Ovary (tissue), 9 donors: ENCODE data around the gene ORC1. TPM values are rescaled to one million over a fixed set of nuclear protein-coding genes. Genes with fewer than 3 reads are reported as not detected.

Source experiments
- DNase-seq, 5 donors: peaks; one replicate each; pipeline ENCODE4 v3.0.0-alpha.2; 2019 to 2020
- H3K27ac ChIP-seq, 2 donors: fragments of 200-600 bp; one replicate each; pipeline versions ENCODE4 v1.5.1 to v1.8.0; 2019 to 2022
- H3K27me3 ChIP-seq: fragments of 200-600 bp; one replicate; pipeline ENCODE4 v1.8.0; 2022
- H3K36me3 ChIP-seq: fragments of 200-600 bp; sonication (generic); one replicate; pipeline ENCODE4 v1.5.1; 2019
- H3K4me1 ChIP-seq: one replicate; pipeline ENCODE4 v1.8.1; 2013; ENCODE audit warnings: mild to moderate bottlenecking, moderate library complexity; ENCODE audit not compliant: insufficient read depth
- H3K4me3 ChIP-seq: fragments of 200-600 bp; sonication (generic); one replicate; pipeline ENCODE4 v1.5.1; 2017
- H3K9me3 ChIP-seq, 2 donors: fragments of 200-600 bp in 1 of 2; sonication (generic) in 1 of 2; one replicate each; pipeline versions ENCODE4 v1.5.1 to v1.8.1; 2013 to 2019; ENCODE audit warnings: mild to moderate bottlenecking in 1 of 2, moderate library complexity in 1 of 2
- CTCF ChIP-seq, 3 donors: fragments of 450-650 bp in 2 of 3; fragments of 200-600 bp in 1 of 3; IDR thresholded peaks; one replicate each; pipeline versions ENCODE4 v1.5.1 to v1.8.0; 2016 to 2022; ENCODE audit warnings: antibody characterized with exemption in 3 of 3, mild to moderate bottlenecking in 1 of 3
- EP300 ChIP-seq: sonication (generic); formaldehyde crosslinking; IDR thresholded peaks from one replicate; pipeline ENCODE4 v1.6.1; 2017; ENCODE audit warnings: antibody characterized with exemption
- POLR2A ChIP-seq: fragments of 450-650 bp; IDR thresholded peaks from one replicate; pipeline ENCODE4 v1.6.1; 2017; ENCODE audit warnings: antibody characterized with exemption, mild to moderate bottlenecking, moderate library complexity
- WGBS, 3 donors: extraction: QIAGEN DNeasy Blood & Tissue Kit in 1 of 3; methylation state at CpG; one replicate each; pipeline versions ENCODE4 v1.1.5 to v1.1.7; 2013 to 2017; 5-methylcytosine and 5-hydroxymethylcytosine counted together
- intact Hi-C, 4 donors: fragments of 100-400 bp; cut with DNase I; formaldehyde crosslinking; loops; one replicate each; pipeline versions ENCODE4 v1.11.0 to v1.15.1; 2022 to 2023
- polyA plus RNA-seq, 2 donors: library from polyadenylated mRNA; stranded (reverse); fragments of 200-250 nt in 1 of 2; fragments of 350-450 nt in 1 of 2; fragmentation: Illumina TruSeq in 1 of 2; extraction: RNeasy Lipid Tissue Mini Kit (QIAGEN cat#74804) in 1 of 2; gene quantifications; one replicate each; pipeline ENCODE4 v1.2.3, GENCODE V29; 2013 to 2014
- total RNA-seq, 7 donors: library from RNA; depleted of rRNA in 2 of 7; stranded (reverse); fragments of >200 nt in 2 of 7; fragmentation: NEBNext Ultra II Directional in 3 of 7; extraction: Animal tissue kit (Norgen Biotek cat#: 25700) in 3 of 7; gene quantifications; one replicate each; pipeline versions ENCODE4 v1.1.0 to v1.2.4, GENCODE V29; 2016 to 2023
- donor health status: DM: no; HTN: no; CAD: no; lungs with moderate emphysema.
- donor health status: DM: no; HTN: no; CAD: no.
- donor health status: Bipolar disorder and iron deficiency.
- donor health status: DM: yes; HTN: yes; CAD: no.
- donor health status: DM: no; HTN: no; CAD: no.
- donor health status: DM: yes; HTN: yes; CAD: no.

ORC1 gene
- total and polyA plus RNA-seq, 9 donors = 0.23 to 0.84 (median 0.43) TPM

GRCh38 chr1:52424813-52425212 is 20.6 kb upstream of the ORC1 start:
- H3K4me3 ChIP-seq = no peak overlapping the region
- TF ChIP-seq EP300 (no peak), CTCF (IDR thresholded peaks at IDR 0.05) (no peak), POLR2A (no peak)
- 95 to 98% (median 96%) methylated on average over 1 of the region's 1 CpG for WGBS, 3 donors
- no peak for DNase-seq
- H3K27ac ChIP-seq = no peak overlapping the region
- no peaks in the 10 kb centered on the region for H3K36me3 ChIP-seq
- no peaks in the 10 kb centered on the region for H3K9me3 ChIP-seq
- H3K27me3 ChIP-seq = no peaks in the 10 kb centered on the region
- no peaks in the 10 kb centered on the region for H3K4me1 ChIP-seq
- intact Hi-C loops = no loop called here

GRCh38 chr1:52424231-52424636 is 20.0 kb upstream of the ORC1 start:
- DNase-seq = no peak
- no peaks in the 10 kb centered on the region for H3K36me3 ChIP-seq
- TF ChIP-seq CTCF (IDR thresholded peaks at IDR 0.05) = no peak
- TF ChIP-seq POLR2A = no peak
- no peak for TF ChIP-seq EP300
- H3K9me3 ChIP-seq = no peaks in the 10 kb centered on the region
- intact Hi-C loops = no loop called here
- H3K4me1 ChIP-seq = no peaks in the 10 kb centered on the region
- H3K27ac ChIP-seq = no peak overlapping the region
- no peaks in the 10 kb centered on the region for H3K27me3 ChIP-seq
- no peak overlapping the region for H3K4me3 ChIP-seq

GRCh38 chr1:52423771-52424170 is 19.5 kb upstream of the ORC1 start:
- DNase-seq = no peak
- Histone ChIP-seq H3K36me3 (no peaks in the 10 kb centered on the region), H3K27me3 (no peaks in the 10 kb centered on the region), H3K9me3 (no peaks in the 10 kb centered on the region), H3K27ac (no peak overlapping the region), H3K4me3 (no peak overlapping the region), H3K4me1 (no peaks in the 10 kb centered on the region)
- 70 to 76% (median 75%) methylated on average over 9 of the region's 9 CpGs for WGBS, 3 donors
- TF ChIP-seq CTCF (IDR thresholded peaks at IDR 0.05) (no peak), EP300 (no peak), POLR2A (no peak)
- intact Hi-C loops = no loop called here

- 97 to 98% (median 98%) methylated on average over 2 of the region's 2 CpGs for WGBS, 3 donors
- Histone ChIP-seq H3K9me3 (no peaks in the 10 kb centered on the region), H3K4me1 (no peaks in the 10 kb centered on the region), H3K27ac (no peak overlapping the region), H3K36me3 (no peaks in the 10 kb centered on the region), H3K27me3 (no peaks in the 10 kb centered on the region), H3K4me3 (no peak overlapping the region)
- intact Hi-C loops = no loop called here
- TF ChIP-seq CTCF (IDR thresholded peaks at IDR 0.05) (no peak), POLR2A (no peak), EP300 (no peak)
- DNase-seq = no peak
These were observed 18.8 kb upstream of the ORC1 start for GRCh38 chr1:52423055-52423454.

- Histone ChIP-seq H3K4me1 (no peaks in the 10 kb centered on the region), H3K27me3 (no peaks in the 10 kb centered on the region), H3K9me3 (no peaks in the 10 kb centered on the region), H3K4me3 (no peak overlapping the region), H3K27ac (no peak overlapping the region), H3K36me3 (no peaks in the 10 kb centered on the region)
- 88 to 92% (median 89%) methylated on average over 1 of the region's 1 CpG for WGBS, 3 donors
- intact Hi-C loops = no loop called here
- no peak for DNase-seq
- TF ChIP-seq CTCF (IDR thresholded peaks at IDR 0.05) (no peak), POLR2A (no peak), EP300 (no peak)
These were observed 16.5 kb upstream of the ORC1 start for GRCh38 chr1:52420713-52421112.
